ENCODE measurements around the gene TCFL5.

TCFL5 gene

GRCh38 chr20:62894261-62894660, 32.6 kb upstream of the TCFL5 start:
- DNase-seq: no peak

- no peak for DNase-seq
These were observed 32.1 kb upstream of the TCFL5 start for GRCh38 chr20:62893700-62894099.

GRCh38 chr20:62892348-62893304, 31.0 kb upstream of the TCFL5 start:
- DNase-seq: peak; percentile 13

GRCh38 chr20:62891111-62891510, 29.5 kb upstream of the TCFL5 start:
- DNase-seq: no peak

GRCh38 chr20:62890444-62890843, 28.8 kb upstream of the TCFL5 start:
- no peak for DNase-seq

- no peak for DNase-seq
These were observed 28.2 kb upstream of the TCFL5 start for GRCh38 chr20:62889871-62890270.

GRCh38 chr20:62889411-62889810, 27.8 kb upstream of the TCFL5 start:
- DNase-seq: no peak

GRCh38 chr20:62888910-62889309, 27.3 kb upstream of the TCFL5 start:
- no peak for DNase-seq

GRCh38 chr20:62888406-62888805, 26.8 kb upstream of the TCFL5 start:
- DNase-seq: no peak

GRCh38 chr20:62887860-62888239, 26.2 kb upstream of the TCFL5 start:
- DNase-seq: no peak

- DNase-seq: peak; percentile 76
These were observed 25.7 kb upstream of the TCFL5 start for GRCh38 chr20:62887152-62887859.

GRCh38 chr20:62886709-62887058, 25.1 kb upstream of the TCFL5 start:
- DNase-seq: peak; percentile 72

- no peak for DNase-seq
These were observed 24.5 kb upstream of the TCFL5 start for GRCh38 chr20:62885896-62886708.

GRCh38 chr20:62885046-62885895, 23.6 kb upstream of the TCFL5 start:
- DNase-seq: no peak

- DNase-seq: no peak
These were observed 22.9 kb upstream of the TCFL5 start for GRCh38 chr20:62884556-62884955.

GRCh38 chr20:62882426-62882825, 20.8 kb upstream of the TCFL5 start:
- DNase-seq: no peak

GRCh38 chr20:62881662-62882395, 20.2 kb upstream of the TCFL5 start:
- DNase-seq: no peak

GRCh38 chr20:62880935-62881661, 19.5 kb upstream of the TCFL5 start:
- DNase-seq: no peak

GRCh38 chr20:62880147-62880934, 18.7 kb upstream of the TCFL5 start:
- DNase-seq: no peak
